Measurements from ENCODE around the gene PDIA5.
A peak's percentile ranks its signal among the peaks of the same experiment; 100 is the strongest.

The PDIA5 gene

GRCh38 chr3:123193448-123194101 lies 126.8 kb downstream of the PDIA5 start:
- no peak for DNase-seq (ENCODE audit: low read depth)
- TF ChIP-seq, protein P1, sequence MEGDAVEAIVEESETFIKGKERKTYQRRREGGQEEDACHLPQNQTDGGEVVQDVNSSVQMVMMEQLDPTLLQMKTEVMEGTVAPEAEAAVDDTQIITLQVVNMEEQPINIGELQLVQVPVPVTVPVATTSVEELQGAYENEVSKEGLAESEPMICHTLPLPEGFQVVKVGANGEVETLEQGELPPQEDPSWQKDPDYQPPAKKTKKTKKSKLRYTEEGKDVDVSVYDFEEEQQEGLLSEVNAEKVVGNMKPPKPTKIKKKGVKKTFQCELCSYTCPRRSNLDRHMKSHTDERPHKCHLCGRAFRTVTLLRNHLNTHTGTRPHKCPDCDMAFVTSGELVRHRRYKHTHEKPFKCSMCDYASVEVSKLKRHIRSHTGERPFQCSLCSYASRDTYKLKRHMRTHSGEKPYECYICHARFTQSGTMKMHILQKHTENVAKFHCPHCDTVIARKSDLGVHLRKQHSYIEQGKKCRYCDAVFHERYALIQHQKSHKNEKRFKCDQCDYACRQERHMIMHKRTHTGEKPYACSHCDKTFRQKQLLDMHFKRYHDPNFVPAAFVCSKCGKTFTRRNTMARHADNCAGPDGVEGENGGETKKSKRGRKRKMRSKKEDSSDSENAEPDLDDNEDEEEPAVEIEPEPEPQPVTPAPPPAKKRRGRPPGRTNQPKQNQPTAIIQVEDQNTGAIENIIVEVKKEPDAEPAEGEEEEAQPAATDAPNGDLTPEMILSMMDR (conservative IDR thresholded peaks at IDR 0.05; ENCODE audit: control insufficient read depth, insufficient read depth, low read depth, low read length) = no peak
- H3K4me3 ChIP-seq (ENCODE audit: control insufficient read depth, low read depth, low read length) = no peak overlapping the region

DNA sequence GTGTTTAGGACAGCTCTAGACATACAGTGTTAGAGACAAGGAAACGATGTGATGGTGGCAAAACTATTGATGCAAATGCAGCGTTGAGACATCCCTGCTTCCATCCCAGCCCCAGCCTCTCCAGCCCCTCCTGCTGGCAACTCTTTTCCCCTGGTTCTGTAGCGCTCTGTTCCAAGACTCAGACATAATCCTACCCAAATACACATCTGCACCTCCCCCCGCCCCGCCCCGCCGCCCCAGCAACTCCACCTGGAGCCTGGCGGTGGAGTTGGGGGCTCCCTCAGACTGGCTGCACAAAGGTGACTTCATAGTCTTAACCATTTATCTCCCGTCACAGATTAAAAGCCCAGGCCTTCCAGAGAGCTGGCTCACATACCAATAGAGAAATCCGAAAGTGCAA lies 127.7 kb downstream of the PDIA5 start:
- H3K4me3 ChIP-seq (ENCODE audit: control insufficient read depth, low read depth, low read length) = no peak overlapping the region
- peak; percentile 6 for DNase-seq (ENCODE audit: low read depth)
- TF ChIP-seq, protein P1 (conservative IDR thresholded peaks at IDR 0.05; ENCODE audit: control insufficient read depth, insufficient read depth, low read depth, low read length) = peak; percentile 38

- TF ChIP-seq, protein P1 (conservative IDR thresholded peaks at IDR 0.05; ENCODE audit: control insufficient read depth, insufficient read depth, low read depth, low read length) = no peak
- H3K4me3 ChIP-seq (ENCODE audit: control insufficient read depth, low read depth, low read length) = no peak overlapping the region
- DNase-seq (ENCODE audit: low read depth) = no peak
These were observed 131.5 kb downstream of the PDIA5 start for GRCh38 chr3:123198372-123198771.

GRCh38 chr3:123201223-123201556 lies 134.4 kb downstream of the PDIA5 start:
- TF ChIP-seq, protein P1 (conservative IDR thresholded peaks at IDR 0.05; ENCODE audit: control insufficient read depth, insufficient read depth, low read depth, low read length) = no peak
- H3K4me3 ChIP-seq (ENCODE audit: control insufficient read depth, low read depth, low read length) = peak overlapping the region; percentile 94
- DNase-seq (ENCODE audit: low read depth) = no peak

DNA sequence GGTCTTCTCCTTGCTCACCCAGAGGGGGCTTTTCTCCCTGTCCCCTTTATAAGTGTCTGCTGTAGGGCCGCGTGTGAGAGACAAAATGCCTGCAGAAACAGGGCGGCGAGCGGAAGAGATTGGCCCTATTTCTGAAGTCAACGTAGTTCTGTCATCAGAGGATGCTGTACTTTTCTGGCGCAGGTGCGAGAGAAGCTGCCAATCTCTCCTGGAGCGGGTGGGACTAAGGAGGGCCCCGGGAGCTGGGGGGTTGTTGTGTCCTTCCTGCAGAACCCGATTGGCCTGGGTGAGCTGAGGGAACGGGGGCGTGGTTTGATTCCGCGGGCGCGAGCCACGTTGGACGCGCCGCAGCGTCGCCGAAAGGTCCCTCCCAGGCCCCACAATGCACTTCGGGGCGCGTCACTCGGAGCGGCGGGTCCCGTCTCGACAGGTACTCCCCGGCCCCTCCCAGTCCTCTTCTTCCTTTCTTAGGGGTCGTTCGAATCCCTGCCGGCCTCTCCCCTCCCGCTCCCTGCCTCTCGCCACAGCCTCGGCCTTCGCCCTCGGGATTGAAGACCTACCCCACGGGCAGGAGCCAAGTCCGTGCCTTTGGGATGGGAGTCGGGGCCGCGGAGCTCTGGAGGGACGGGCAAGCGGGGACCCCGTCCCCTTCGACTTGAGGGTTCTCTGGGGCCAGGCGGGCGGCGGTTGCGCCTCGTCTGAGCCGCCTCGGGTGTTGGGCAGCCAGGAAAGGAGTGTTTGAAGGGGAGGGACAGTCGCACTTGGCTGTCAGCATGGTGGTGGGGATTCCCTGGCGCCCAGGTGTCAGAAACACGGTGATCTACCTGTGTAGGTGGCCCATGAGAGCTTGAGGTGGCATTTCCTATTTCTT lies 135.0 kb downstream of the PDIA5 start, which contains the start of gene SEC22A:
SEC22A (plus strand) TSS at position 387 of the 871 bp plus-strand sequence. CDS start 7,275 bp downstream, outside the sequence.
- DNase-seq (ENCODE audit: low read depth) = peak; percentile 88
- TF ChIP-seq, protein P1 (conservative IDR thresholded peaks at IDR 0.05; ENCODE audit: control insufficient read depth, insufficient read depth, low read depth, low read length) = no peak
- H3K4me3 ChIP-seq (ENCODE audit: control insufficient read depth, low read depth, low read length) = peak within 1 kb of the TSS; percentile 94

DNA sequence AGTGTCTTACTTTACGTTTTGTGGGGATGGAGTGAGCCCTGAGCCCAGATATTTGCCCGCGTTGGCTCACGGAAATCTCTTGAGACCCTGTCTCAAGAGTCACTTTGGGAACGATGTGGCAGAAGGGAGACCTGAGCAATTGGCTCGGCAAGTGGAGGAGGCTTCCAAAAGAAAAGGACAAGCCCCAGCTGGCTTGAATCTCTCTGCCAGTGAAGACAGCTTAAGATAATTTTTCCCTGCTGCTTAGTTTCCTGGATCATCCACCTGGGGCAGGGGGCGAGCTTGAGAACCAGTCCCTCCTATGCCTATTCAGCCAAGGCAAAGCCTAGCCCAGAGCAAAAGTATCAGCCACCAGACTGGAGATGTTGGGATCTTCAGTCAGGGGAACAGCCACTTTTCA lies 135.6 kb downstream of the PDIA5 start:
- DNase-seq (ENCODE audit: low read depth) = no peak
- peak overlapping the region; percentile 94 for H3K4me3 ChIP-seq (ENCODE audit: control insufficient read depth, low read depth, low read length)
- TF ChIP-seq, protein P1 (conservative IDR thresholded peaks at IDR 0.05; ENCODE audit: control insufficient read depth, insufficient read depth, low read depth, low read length) = no peak

Data from fibroblast of mammary gland (primary cell).